Ureter (tissue), 1 donor: Measurements from ENCODE around the gene SMOC2. TPM values are rescaled to one million over a fixed set of nuclear protein-coding genes. Genes with fewer than 3 reads are reported as not detected.
"Not testable (repeated sequence)": the region's sequence is repeated elsewhere in the genome, so short reads cannot be mapped to it uniquely, and the experiment has no call there.

Source experiments
- DNase-seq: peaks from one replicate; pipeline ENCODE4 v3.0.0-alpha.2; 2020; ENCODE audit warnings: low spot score
- total RNA-seq: library from RNA; stranded (reverse); gene quantifications from one replicate; pipeline ENCODE4 v1.2.4, GENCODE V29; 2023
- donor health status: DM: yes; HTN: yes; CAD: no.

The SMOC2 gene
- total RNA-seq, 1 donor from 2014 or later, result 26.1 TPM

DNA sequence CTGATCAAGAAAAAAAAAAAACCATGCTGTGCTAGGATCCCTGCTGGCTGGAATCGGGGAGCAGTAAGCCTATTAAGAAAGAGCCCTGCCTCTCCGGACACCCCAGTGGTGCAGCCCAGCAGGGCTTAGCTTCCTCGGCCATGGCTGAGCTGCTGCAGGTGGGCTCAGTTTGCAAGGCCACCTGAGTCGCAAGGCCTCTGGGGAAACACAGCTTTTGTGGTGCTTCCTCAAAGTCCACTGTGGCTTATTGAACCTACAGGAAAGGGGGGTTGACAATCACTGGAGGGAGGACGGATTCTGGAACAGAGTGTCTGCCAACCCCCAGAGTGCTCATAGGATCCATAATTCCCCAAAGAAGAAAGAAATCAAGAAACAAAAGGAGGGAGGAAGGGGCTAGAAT lies 240.8 kb downstream of the SMOC2 start:
- no peak for DNase-seq

GRCh38 chr6:168683621-168684020 lies 242.6 kb downstream of the SMOC2 start:
- no peak for DNase-seq

DNA sequence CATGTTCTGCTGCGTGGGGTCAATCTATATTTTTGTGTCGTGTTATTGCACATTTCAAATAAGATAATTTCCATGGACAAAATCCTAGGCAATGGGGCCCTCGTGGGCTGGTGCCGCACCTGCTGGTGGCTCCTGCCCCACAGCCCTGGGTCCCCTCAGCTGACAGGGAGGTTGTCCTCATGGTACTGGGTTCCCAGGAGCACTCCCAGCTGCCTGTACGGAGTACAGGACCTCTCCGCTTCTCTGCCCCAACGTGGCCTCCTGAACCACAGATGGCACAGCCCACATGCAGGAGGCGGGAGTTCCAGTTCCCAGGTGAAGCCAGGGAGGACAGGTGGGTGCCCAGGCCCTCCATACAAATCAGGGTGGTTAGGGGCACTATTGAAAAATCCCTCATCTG lies 243.5 kb downstream of the SMOC2 start:
- no peak for DNase-seq

DNA sequence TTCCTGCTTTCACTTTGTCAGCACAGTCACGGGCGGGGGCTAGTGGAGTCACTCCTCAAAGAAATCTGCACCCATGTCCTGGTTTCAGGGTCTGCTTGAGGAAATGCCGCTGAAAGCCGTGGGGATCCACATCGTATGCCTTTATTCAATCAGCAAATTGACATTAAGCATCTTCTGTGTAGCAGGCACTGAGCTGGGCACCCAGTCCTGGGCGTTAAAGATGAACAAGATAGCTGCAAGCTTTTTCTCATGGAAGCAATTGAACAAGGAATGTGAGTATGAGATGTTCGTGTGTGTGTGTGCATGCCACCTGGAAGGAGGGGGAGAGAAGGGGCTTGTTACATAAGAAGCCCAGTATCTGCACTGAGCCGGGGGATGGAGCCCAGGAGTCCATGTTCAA lies 243.9 kb downstream of the SMOC2 start:
- no peak for DNase-seq

DNA sequence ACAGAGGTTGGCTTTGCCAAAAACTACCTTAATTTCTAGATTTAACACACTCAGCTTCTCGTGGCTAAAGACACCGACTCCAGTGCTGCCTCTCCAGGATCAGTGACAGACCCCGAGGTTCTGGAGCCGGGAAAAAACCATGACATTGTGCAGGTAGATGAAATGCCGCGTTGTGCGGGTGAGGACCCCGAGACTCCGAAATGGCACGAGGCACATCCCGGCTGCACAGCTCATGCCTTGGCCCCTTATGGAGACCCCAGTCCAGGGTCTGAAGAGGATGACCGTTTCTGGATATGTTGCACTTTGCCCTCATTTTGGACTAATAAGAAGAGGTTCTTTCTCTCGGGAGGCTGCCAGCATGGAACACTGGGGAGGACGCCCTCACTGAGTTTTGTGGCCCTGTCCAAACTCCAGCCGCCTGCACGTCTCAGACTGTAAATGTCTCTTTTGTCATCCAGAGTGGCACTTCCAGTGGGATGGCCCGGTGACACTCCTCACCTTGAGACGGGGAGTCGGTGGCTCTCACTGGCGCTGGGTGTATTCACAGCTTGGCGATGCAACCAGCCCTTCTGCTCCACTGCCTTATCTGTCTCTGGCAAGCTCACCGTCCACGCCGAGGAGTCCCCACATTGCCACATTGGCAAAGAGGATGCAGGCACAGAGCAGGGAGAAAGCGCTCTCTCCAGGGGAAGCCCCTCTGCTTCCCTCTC lies 245.2 kb downstream of the SMOC2 start:
- no peak for DNase-seq

DNA sequence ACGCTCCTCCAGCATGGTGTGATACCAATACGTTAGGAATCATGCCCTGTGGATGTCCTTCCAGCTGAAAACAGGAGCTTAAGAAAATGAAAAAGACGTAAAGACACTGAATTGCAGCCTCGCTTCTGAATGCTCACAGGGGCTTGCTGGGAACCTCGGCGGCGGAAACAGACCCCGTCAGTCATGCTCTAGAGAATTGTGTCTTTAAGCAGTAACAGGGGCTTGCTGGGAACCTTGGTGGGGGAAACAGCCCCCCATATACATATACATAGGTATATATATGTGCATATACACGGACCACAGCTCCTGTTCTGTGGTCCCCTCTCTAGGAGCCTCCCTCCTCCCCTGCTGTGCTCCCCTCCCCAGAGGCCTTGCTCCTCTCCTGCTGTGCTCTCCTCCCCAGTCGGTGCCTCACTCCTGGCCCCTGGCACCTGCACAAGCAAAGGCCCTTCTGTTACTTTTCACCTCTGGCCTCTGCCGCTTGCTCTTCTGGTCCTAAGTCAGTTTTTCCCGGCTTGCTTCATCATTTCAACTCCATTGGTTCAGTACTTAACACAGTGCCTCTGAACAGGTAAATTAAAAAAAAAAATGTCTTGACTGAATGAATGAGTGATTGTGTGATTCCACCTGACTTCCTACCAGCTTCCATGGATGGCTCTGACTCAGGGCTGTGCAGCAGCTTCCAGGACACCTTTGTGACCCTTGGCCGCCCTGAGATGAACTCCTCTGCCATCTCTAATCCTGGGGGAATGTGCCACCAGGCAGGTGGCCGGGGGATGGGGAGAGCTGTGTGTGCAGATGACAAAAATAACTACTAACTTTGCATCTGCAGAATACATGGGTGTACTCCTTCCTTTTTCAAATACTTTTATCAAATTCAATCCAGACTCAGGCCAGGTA lies 246.1 kb downstream of the SMOC2 start:
- DNase-seq, result no peak

GRCh38 chr6:168690271-168690670 lies 249.3 kb downstream of the SMOC2 start:
- no peak for DNase-seq

GRCh38 chr6:168691774-168692173 lies 250.8 kb downstream of the SMOC2 start:
- no peak for DNase-seq

GRCh38 chr6:168692193-168692914 lies 251.4 kb downstream of the SMOC2 start:
- DNase-seq, result no peak

DNA sequence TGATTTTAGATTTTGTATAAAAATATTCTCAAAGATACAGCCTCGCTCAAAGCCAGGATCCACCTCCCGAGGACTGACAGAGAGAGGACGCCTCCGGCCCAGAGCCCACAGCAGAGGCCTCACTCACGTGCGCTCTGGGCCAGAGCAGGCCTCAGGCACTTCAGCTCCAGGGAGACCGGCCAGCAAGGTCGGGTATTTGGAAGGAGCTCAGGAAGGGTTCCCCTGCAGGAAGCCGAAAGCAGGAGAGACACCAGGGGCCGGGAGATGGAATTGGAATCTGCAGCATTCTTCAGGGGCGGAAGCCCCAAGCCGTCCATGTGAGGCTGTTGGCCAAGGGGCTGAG lies 251.9 kb downstream of the SMOC2 start:
- not testable (repeated sequence) for DNase-seq

GRCh38 chr6:168694797-168695196 lies 253.8 kb downstream of the SMOC2 start:
- DNase-seq, result not testable (repeated sequence)

GRCh38 chr6:168695701-168696100 lies 254.7 kb downstream of the SMOC2 start:
- no peak for DNase-seq

- no peak for DNase-seq
Observed at GRCh38 chr6:168698923-168699322, 257.9 kb downstream of the SMOC2 start.

- peak; percentile 58 for DNase-seq
Observed at GRCh38 chr6:168699631-168700295, 258.8 kb downstream of the SMOC2 start.

GRCh38 chr6:168700880-168701279 lies 259.9 kb downstream of the SMOC2 start:
- DNase-seq, result no peak

DNA sequence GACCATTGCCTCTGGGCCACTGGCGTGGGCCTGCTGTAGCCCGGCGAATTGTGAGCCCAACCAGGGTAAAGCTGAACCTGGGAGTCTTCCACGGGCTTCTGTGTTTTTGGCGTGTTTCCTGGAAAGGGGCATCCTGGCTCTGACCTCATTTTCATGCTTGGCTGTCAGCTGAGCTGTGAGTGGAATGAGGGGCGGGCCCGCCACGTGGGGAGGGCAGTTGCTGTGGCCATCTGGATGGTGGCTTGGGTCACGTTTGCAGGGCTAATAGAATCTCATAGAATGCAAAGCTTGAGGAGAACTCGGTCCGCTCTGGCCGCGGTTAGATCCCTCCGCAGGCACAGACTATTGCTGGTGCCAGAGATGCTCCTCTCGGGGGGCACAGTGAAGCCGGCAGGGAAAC lies 263.0 kb downstream of the SMOC2 start:
- no peak for DNase-seq

- no peak for DNase-seq
Observed at GRCh38 chr6:168704678-168705077, 263.7 kb downstream of the SMOC2 start.

DNA sequence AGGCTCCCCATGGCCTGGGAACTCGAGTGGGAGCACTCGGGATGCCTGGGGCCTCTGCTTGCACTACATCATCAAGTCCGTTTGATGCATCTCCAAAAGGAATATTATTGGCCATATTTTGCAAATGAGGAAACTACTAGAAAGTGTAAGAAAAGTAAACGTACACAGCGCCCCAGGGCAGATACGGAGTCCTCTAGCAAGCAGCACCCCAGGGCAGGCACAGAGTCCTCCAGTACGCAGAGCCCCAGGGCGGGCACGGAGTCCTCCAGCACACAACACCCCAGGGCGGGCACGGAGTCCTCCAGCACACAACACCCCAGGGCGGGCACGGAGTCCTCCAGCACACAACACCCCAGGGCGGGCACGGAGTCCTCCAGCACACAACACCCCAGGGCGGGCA lies 264.3 kb downstream of the SMOC2 start:
- DNase-seq, result not testable (repeated sequence)

DNA sequence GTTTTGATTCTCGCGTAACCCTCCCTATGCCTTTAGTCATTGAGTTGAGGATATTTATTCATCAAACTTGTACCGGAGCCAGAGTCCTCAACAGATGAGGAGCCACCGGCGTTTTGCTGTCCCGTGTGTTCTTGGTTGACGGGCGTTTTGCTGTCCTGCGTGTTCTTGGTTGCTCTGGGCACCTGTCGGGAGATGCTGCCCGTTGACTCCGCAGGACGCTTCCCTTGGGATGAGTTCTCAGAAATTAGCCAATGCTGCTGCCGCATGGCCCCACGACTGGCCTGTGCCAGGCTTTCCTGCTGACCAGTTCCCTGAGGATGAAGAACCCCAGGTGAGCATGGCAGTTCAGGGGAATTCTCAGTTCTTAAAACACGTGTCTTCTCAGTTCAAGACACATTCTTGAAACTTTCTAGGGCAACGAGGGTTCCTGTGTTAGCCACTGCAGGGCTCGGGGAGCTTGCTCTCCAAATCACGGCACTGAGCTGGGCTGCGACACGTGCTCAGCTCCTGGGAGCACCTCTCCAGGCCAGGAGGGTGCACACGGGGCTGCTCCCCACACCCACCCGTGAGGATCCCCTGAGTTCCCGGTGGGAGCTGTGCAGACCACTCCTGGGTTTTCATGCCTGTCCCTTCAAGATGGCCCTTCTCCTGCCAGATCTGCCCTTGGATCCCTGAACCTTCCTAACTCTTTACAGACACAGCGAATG lies 265.6 kb downstream of the SMOC2 start:
- DNase-seq, result no peak

GRCh38 chr6:168708526-168708925 lies 267.5 kb downstream of the SMOC2 start:
- DNase-seq, result no peak

DNA sequence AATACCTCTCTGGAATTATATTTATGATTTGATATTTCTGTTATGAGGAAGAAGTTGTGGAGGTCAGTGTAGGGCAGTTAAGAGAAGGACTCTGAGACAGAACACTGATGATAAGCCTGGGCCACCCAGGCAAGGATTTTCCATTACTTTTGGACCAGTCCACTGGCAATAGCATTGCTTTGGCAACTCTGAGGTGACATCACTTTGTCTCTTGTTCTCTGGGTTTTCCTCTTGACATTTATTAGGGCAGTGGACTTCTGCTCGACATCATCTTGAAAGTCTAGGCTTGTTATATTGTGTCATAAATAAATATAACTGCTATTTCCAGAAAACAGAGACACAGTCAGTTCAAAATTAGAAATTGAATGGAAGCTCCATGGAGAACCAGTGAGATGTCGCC lies 268.0 kb downstream of the SMOC2 start:
- DNase-seq, result no peak
